Measurements from ENCODE around the gene SLC38A10. TPM values are rescaled to one million over a fixed set of nuclear protein-coding genes. Genes with fewer than 3 reads are reported as not detected.

The SLC38A10 gene
- total and polyA plus RNA-seq, 2 of the 13 experiments (the other 11 are each of a cell fraction or from before 2014, with no cell fraction given), result 23.4 to 55.8 TPM

DNA sequence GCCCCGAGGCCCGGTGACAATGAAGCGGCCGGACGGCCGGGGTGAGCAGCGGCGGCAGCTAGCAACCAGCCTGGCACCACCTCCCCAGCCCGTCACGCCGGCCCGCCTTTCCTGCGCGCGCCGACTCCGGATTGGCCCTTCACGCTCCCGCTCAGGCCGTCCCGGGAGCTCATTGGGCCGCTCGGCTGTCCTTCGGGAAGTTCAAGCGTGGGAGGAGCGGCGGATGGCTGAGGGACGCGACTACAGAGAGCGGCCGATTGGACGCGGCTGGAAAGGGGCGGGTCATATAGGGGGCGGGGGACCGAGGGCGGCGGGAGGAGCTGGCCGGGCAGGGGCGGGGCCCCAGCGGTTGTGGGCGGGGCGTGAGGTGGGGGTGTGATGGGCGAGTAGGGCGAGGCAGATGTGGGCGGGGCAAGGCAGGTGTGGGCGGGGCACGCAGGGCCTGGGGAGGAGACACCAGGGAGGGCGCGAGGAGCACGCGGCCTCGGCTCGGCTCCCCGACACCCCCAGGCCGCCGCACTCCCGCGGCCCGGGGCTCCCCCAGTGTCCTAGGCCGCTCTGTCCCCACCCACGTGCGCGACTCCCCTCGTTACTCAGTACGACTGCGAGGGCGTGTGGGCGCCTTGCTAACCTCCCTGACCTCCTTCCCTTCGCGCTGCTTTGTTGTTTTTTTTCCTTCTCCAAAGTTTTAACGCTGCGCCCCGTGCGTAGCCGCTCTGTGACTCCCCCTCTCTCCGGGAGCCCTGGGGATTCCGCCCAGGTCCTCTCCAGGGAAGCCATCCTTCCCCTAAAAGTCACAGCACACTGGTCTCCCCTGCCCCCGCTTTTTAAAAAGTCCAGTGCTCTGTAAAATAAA, 72.0 kb downstream of the SLC38A10 start, which contains the start of gene CEP131 (continued):
- TF ChIP-seq, protein P1, sequence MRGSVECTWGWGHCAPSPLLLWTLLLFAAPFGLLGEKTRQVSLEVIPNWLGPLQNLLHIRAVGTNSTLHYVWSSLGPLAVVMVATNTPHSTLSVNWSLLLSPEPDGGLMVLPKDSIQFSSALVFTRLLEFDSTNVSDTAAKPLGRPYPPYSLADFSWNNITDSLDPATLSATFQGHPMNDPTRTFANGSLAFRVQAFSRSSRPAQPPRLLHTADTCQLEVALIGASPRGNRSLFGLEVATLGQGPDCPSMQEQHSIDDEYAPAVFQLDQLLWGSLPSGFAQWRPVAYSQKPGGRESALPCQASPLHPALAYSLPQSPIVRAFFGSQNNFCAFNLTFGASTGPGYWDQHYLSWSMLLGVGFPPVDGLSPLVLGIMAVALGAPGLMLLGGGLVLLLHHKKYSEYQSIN (CRISPR knock-in tag; IDR thresholded peaks at IDR 0.05; ENCODE audit: borderline replicate concordance), result no peak
- TF ChIP-seq, protein P2, sequence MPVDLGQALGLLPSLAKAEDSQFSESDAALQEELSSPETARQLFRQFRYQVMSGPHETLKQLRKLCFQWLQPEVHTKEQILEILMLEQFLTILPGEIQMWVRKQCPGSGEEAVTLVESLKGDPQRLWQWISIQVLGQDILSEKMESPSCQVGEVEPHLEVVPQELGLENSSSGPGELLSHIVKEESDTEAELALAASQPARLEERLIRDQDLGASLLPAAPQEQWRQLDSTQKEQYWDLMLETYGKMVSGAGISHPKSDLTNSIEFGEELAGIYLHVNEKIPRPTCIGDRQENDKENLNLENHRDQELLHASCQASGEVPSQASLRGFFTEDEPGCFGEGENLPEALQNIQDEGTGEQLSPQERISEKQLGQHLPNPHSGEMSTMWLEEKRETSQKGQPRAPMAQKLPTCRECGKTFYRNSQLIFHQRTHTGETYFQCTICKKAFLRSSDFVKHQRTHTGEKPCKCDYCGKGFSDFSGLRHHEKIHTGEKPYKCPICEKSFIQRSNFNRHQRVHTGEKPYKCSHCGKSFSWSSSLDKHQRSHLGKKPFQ (CRISPR knock-in tag; IDR thresholded peaks at IDR 0.05; ENCODE audit: insufficient replicate concordance), result no peak
- TF ChIP-seq, protein P3, sequence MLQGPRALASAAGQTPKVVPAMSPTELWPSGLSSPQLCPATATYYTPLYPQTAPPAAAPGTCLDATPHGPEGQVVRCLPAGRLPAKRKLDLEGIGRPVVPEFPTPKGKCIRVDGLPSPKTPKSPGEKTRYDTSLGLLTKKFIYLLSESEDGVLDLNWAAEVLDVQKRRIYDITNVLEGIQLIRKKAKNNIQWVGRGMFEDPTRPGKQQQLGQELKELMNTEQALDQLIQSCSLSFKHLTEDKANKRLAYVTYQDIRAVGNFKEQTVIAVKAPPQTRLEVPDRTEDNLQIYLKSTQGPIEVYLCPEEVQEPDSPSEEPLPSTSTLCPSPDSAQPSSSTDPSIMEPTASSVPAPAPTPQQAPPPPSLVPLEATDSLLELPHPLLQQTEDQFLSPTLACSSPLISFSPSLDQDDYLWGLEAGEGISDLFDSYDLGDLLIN (CRISPR knock-in tag; IDR thresholded peaks at IDR 0.05; ENCODE audit: borderline replicate concordance), result peak; percentile 53; the same call in 1 of the 2 replicates
- TF ChIP-seq CENPBD1 (CRISPR knock-in tag; IDR thresholded peaks at IDR 0.05; ENCODE audit: borderline replicate concordance, low read depth), result no peak
- TF ChIP-seq PRMT3 (CRISPR knock-in tag; IDR thresholded peaks at IDR 0.05; ENCODE audit: borderline replicate concordance, low read depth), result no peak
- TF ChIP-seq MAFG (CRISPR knock-in tag; IDR thresholded peaks at IDR 0.05), result no peak
- TF ChIP-seq, protein P4, sequence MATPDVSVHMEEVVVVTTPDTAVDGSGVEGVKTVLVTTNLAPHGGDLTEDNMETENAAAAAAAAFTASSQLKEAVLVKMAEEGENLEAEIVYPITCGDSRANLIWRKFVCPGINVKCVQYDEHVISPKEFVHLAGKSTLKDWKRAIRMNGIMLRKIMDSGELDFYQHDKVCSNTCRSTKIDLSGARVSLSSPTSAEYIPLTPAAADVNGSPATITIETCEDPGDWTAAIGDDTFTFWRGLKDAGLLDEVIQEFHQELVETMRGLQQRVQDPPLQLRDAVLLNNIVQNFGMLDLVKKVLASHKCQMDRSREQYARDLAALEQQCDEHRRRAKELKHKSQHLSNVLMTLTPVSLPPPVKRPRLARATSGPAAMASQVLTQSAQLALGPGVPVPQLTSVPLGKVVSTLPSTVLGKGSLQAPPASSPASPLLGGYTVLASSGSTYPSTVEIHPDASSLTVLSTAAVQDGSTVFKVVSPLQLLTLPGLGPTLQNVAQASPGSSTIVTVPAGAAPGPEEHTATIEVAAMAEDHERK (CRISPR knock-in tag; IDR thresholded peaks at IDR 0.05; ENCODE audit: low read depth), result no peak
- peak; percentile 72; the same call in 1 of the 2 replicates for TF ChIP-seq KLF12 (CRISPR knock-in tag; IDR thresholded peaks at IDR 0.05; ENCODE audit: borderline replicate concordance)
- TF ChIP-seq, protein P5, sequence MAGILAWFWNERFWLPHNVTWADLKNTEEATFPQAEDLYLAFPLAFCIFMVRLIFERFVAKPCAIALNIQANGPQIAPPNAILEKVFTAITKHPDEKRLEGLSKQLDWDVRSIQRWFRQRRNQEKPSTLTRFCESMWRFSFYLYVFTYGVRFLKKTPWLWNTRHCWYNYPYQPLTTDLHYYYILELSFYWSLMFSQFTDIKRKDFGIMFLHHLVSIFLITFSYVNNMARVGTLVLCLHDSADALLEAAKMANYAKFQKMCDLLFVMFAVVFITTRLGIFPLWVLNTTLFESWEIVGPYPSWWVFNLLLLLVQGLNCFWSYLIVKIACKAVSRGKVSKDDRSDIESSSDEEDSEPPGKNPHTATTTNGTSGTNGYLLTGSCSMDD (CRISPR knock-in tag; IDR thresholded peaks at IDR 0.05), result no peak; the same call in 1 of the 2 replicates
- 0 out of 2 replicates have a peak, but pooled peaks have one; percentile 52 for TF ChIP-seq CENPT (CRISPR knock-in tag; IDR thresholded peaks at IDR 0.05; ENCODE audit: low read depth)
- 0 out of 2 replicates have a peak, but pooled peaks have one; percentile 34 for TF ChIP-seq ZSCAN20 (CRISPR knock-in tag; IDR thresholded peaks at IDR 0.05; ENCODE audit: borderline replicate concordance)
- no peak for TF ChIP-seq ONECUT2 (CRISPR knock-in tag; IDR thresholded peaks at IDR 0.05)
- TF ChIP-seq SNAI1 (CRISPR knock-in tag; IDR thresholded peaks at IDR 0.05; ENCODE audit: borderline replicate concordance), result peak; percentile 85; the same call in 1 of the 2 replicates
- no peak for TF ChIP-seq ZNF460 (CRISPR knock-in tag; IDR thresholded peaks at IDR 0.05; ENCODE audit: borderline replicate concordance)
- no peak for TF ChIP-seq TEAD3 (CRISPR knock-in tag; optimal IDR thresholded peaks at IDR 0.05; ENCODE audit: borderline replicate concordance)
- TF ChIP-seq ZNF234 (CRISPR knock-in tag; conservative IDR thresholded peaks at IDR 0.05), result peak; percentile 32; the same call in 1 of the 2 replicates
- peak; percentile 37; the same call in 1 of the 2 replicates for TF ChIP-seq ELF1 (CRISPR knock-in tag; IDR thresholded peaks at IDR 0.05)
- TF ChIP-seq ZNF749 (CRISPR knock-in tag; IDR thresholded peaks at IDR 0.05; ENCODE audit: borderline replicate concordance), result peak; percentile 58
- no peak for TF ChIP-seq ZNF75D (CRISPR knock-in tag; IDR thresholded peaks at IDR 0.05; ENCODE audit: borderline replicate concordance)
- no peak for TF ChIP-seq FOXM1 (CRISPR knock-in tag; IDR thresholded peaks at IDR 0.05)

Data from HepG2 (cell line).